Measurements from ENCODE around the gene NUAK2.

Gene NUAK2

GRCh38 chr1:205261946-205262691 is 59.4 kb downstream of the NUAK2 start:
- no peak for TF ChIP-seq CTCF (IDR thresholded peaks at IDR 0.05; ENCODE audit: insufficient read depth, low read length, missing control alignments)
- ChIA-PET POLR2A (interaction anchor here (0.5 to 1.4 kb wide), 3 partner anchors 18 to 746 kb away, joined by 3 to 6 read pairs (median 3); partner anchors contain the start of gene MDM4), CTCF (interaction anchor here (0.6 to 37.7 kb wide), 13 partner anchors 10 to 329 kb away, joined by 3 to 2093 read pairs (median 4); partner anchors contain the start of gene NUAK2)
- H3K4me3 ChIP-seq (ENCODE audit: low read depth, low read length), result no peak overlapping the region
- no peak for DNase-seq (ENCODE audit: low read depth, low spot score)

- TF ChIP-seq CTCF (IDR thresholded peaks at IDR 0.05; ENCODE audit: insufficient read depth, low read length, missing control alignments), result no peak
- ChIA-PET POLR2A (interaction anchor here (0.5 to 1.4 kb wide), 2 partner anchors 32 to 745 kb away, joined by 3 to 6 read pairs; partner anchors contain the start of gene MDM4), CTCF (interaction anchor here (0.5 to 37.7 kb wide), 20 partner anchors 13 to 832 kb away, joined by 3 to 2093 read pairs (median 6); partner anchors contain the start of genes NUAK2, RBBP5 and TMCC2)
- DNase-seq (ENCODE audit: low read depth, low spot score), result no peak
- no peak overlapping the region for H3K4me3 ChIP-seq (ENCODE audit: low read depth, low read length)
Measured at GRCh38 chr1:205260948-205261732, 60.4 kb downstream of the NUAK2 start.

GRCh38 chr1:205259998-205260397 is 61.5 kb downstream of the NUAK2 start:
- POLR2A ChIA-PET, result no interaction called here
- DNase-seq (ENCODE audit: low read depth, low spot score), result no peak
- H3K4me3 ChIP-seq (ENCODE audit: low read depth, low read length), result no peak overlapping the region
- TF ChIP-seq CTCF (IDR thresholded peaks at IDR 0.05; ENCODE audit: insufficient read depth, low read length, missing control alignments), result no peak
- CTCF ChIA-PET, result interaction anchor here (1.0 to 37.7 kb wide), 17 partner anchors 9 to 451 kb away, joined by 3 to 2093 read pairs (median 8); partner anchors contain the start of genes NUAK2, RBBP5 and TMCC2

GRCh38 chr1:205259324-205259832 is 62.2 kb downstream of the NUAK2 start:
- no peak for DNase-seq (ENCODE audit: low read depth, low spot score)
- no peak for TF ChIP-seq CTCF (IDR thresholded peaks at IDR 0.05; ENCODE audit: insufficient read depth, low read length, missing control alignments)
- ChIA-PET CTCF (interaction anchor here (1.1 to 37.7 kb wide), 17 partner anchors 8 to 333 kb away, joined by 3 to 2093 read pairs (median 8); partner anchors contain the start of genes NUAK2, RBBP5 and TMCC2), POLR2A (interaction anchor here (1.1 kb wide), 1 partner anchor 31 kb away, joined by 3 read pairs; the partner anchor contains the start of gene TMCC2)
- H3K4me3 ChIP-seq (ENCODE audit: low read depth, low read length), result no peak overlapping the region; the same call in 1 of the 2 replicates

GRCh38 chr1:205258719-205259118 is 62.8 kb downstream of the NUAK2 start:
- no peak overlapping the region for H3K4me3 ChIP-seq (ENCODE audit: low read depth, low read length)
- ChIA-PET POLR2A (interaction anchor here (1.1 kb wide), 1 partner anchor 31 kb away, joined by 3 read pairs; the partner anchor contains the start of gene TMCC2), CTCF (interaction anchor here (0.9 to 37.7 kb wide), 18 partner anchors 15 to 333 kb away, joined by 3 to 2093 read pairs (median 12); partner anchors contain the start of genes NUAK2, RBBP5 and TMCC2)
- no peak for DNase-seq (ENCODE audit: low read depth, low spot score)
- TF ChIP-seq CTCF (IDR thresholded peaks at IDR 0.05; ENCODE audit: insufficient read depth, low read length, missing control alignments), result no peak

Data from AG04449 (cell line).